Suprapubic skin (tissue), 3 donors: ENCODE measurements around the gene NTNG2.

Experiments
- POLR2AphosphoS5 ChIP-seq, 3 donors: sonication (generic); formaldehyde crosslinking; IDR thresholded peaks; one replicate each; pipeline ENCODE4 v1.6.1; 2017; ENCODE audit warnings: antibody characterized with exemption in 3 of 3
- TF ChIP-seq, protein P1 (sequence below), 2 donors: fragments of 200-600 bp in 1 of 2; fragments of 450-650 bp in 1 of 2; sonication (generic) in 1 of 2; IDR thresholded peaks; one replicate each; pipeline ENCODE4 v1.5.1; 2016 to 2019; ENCODE audit warnings: antibody characterized with exemption in 2 of 2, mild to moderate bottlenecking in 1 of 2, moderate library complexity in 1 of 2

GRCh38 chr9:132114102-132114707 is 47.7 kb upstream of the NTNG2 start:
- no peak for TF ChIP-seq POLR2AphosphoS5 (IDR thresholded peaks at IDR 0.05)
- TF ChIP-seq, protein P1, sequence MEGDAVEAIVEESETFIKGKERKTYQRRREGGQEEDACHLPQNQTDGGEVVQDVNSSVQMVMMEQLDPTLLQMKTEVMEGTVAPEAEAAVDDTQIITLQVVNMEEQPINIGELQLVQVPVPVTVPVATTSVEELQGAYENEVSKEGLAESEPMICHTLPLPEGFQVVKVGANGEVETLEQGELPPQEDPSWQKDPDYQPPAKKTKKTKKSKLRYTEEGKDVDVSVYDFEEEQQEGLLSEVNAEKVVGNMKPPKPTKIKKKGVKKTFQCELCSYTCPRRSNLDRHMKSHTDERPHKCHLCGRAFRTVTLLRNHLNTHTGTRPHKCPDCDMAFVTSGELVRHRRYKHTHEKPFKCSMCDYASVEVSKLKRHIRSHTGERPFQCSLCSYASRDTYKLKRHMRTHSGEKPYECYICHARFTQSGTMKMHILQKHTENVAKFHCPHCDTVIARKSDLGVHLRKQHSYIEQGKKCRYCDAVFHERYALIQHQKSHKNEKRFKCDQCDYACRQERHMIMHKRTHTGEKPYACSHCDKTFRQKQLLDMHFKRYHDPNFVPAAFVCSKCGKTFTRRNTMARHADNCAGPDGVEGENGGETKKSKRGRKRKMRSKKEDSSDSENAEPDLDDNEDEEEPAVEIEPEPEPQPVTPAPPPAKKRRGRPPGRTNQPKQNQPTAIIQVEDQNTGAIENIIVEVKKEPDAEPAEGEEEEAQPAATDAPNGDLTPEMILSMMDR (IDR thresholded peaks at IDR 0.05) = no peak
